Thyroid gland (tissue), 4 donors: ENCODE measurements around the gene DMD. TPM values are rescaled to one million over a fixed set of nuclear protein-coding genes. Genes with fewer than 3 reads are reported as not detected.

Experiments
- DNase-seq, 2 donors: peaks; one replicate each; pipeline ENCODE4 v3.0.0-alpha.2; 2019
- H3K27ac ChIP-seq, 3 donors: fragments of 200-600 bp; sonication (generic); 1 replicate in 2 of 3; 2 replicates in 1 of 3; pipeline ENCODE4 v1.5.1; 2016 to 2019; ENCODE audit warnings: mild to moderate bottlenecking in 1 of 3, moderate library complexity in 1 of 3
- H3K27me3 ChIP-seq: fragments of 200-600 bp; sonication (generic); one replicate; pipeline ENCODE4 v1.5.1; 2019
- H3K36me3 ChIP-seq, 2 donors: fragments of 200-600 bp; sonication (generic); one replicate each; pipeline ENCODE4 v1.5.1; 2016 to 2019
- H3K4me1 ChIP-seq, 2 donors: fragments of 200-600 bp; sonication (generic); one replicate each; pipeline ENCODE4 v1.5.1; 2017 to 2019
- H3K4me3 ChIP-seq, 3 donors: fragments of 200-600 bp; sonication (generic); replicated peaks in 1 of 3; 1 replicate in 2 of 3; 2 replicates in 1 of 3; pipeline ENCODE4 v1.5.1; 2016; ENCODE audit warnings: mild to moderate bottlenecking in 1 of 3
- H3K9me3 ChIP-seq: fragments of 200-600 bp; sonication (generic); one replicate; pipeline ENCODE4 v1.5.1; 2017
- POLR2A ChIP-seq, 2 donors: fragments of 450-650 bp; IDR thresholded peaks; one replicate each; pipeline ENCODE4 v1.6.1; 2017; ENCODE audit warnings: antibody characterized with exemption in 2 of 2, mild to moderate bottlenecking in 2 of 2, moderate library complexity in 1 of 2
- WGBS, 2 donors: methylation state at CpG; one replicate each; pipeline ENCODE4 v1.1.5; 2017; 5-methylcytosine and 5-hydroxymethylcytosine counted together
- intact Hi-C: fragments of 100-400 bp; cut with DNase I; formaldehyde crosslinking; loops from one replicate; pipeline ENCODE4 v1.15.1; 2023
- total RNA-seq, 4 donors: library from RNA; depleted of rRNA; stranded (reverse); fragments of >200 nt; gene quantifications; one replicate each; pipeline ENCODE4 v1.2.3, GENCODE V29; 2016
- TF ChIP-seq, protein P1 (sequence below), 6 experiments: fragments of 200-600 bp in 3 of 6; fragments of 450-650 bp in 3 of 6; sonication (generic) in 3 of 6; IDR thresholded peaks; one replicate each; pipeline ENCODE4 v1.5.1; 2016 to 2019; ENCODE audit warnings: antibody characterized with exemption in 6 of 6, mild to moderate bottlenecking in 2 of 6, inconsistent platforms in 1 of 6, moderate library complexity in 1 of 6

Gene DMD
- total RNA-seq, 4 donors from 2014 or later: 16.5 to 24.0 (median 21.7) TPM

DNA sequence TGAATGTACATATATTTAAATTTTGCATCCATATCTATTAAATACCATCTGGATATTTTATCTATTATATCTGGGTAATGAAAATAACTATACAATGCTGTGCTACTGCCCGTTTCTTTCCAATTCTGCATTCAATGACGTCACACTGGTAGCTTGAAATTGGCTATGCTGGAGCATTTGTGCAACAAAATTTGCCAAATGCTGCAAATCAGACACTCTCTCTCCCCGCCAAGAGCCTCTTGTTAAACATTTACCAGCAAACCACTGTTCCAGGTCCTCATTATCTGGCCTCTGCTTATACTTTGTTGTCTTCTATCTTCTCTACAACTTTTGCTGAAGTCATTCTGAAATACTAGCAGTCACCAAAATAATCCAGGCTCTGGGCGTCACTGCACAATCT lies 1201.1 kb downstream of the DMD start:
- Histone ChIP-seq H3K27ac (no peak overlapping the region), H3K27me3 (no peaks in the 10 kb centered on the region), H3K4me1 (no peaks in the 10 kb centered on the region), H3K9me3 (no peaks in the 10 kb centered on the region), H3K4me3 (no peak overlapping the region), H3K36me3 (no peaks in the 10 kb centered on the region)
- intact Hi-C loops: no loop called here
- no peak for DNase-seq
- no peak for TF ChIP-seq POLR2A (IDR thresholded peaks at IDR 0.05)
- TF ChIP-seq, protein P1, sequence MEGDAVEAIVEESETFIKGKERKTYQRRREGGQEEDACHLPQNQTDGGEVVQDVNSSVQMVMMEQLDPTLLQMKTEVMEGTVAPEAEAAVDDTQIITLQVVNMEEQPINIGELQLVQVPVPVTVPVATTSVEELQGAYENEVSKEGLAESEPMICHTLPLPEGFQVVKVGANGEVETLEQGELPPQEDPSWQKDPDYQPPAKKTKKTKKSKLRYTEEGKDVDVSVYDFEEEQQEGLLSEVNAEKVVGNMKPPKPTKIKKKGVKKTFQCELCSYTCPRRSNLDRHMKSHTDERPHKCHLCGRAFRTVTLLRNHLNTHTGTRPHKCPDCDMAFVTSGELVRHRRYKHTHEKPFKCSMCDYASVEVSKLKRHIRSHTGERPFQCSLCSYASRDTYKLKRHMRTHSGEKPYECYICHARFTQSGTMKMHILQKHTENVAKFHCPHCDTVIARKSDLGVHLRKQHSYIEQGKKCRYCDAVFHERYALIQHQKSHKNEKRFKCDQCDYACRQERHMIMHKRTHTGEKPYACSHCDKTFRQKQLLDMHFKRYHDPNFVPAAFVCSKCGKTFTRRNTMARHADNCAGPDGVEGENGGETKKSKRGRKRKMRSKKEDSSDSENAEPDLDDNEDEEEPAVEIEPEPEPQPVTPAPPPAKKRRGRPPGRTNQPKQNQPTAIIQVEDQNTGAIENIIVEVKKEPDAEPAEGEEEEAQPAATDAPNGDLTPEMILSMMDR (IDR thresholded peaks at IDR 0.05): no peak
- 90 to 91% methylated on average over 4 of the region's 4 CpGs for WGBS, 2 donors

DNA sequence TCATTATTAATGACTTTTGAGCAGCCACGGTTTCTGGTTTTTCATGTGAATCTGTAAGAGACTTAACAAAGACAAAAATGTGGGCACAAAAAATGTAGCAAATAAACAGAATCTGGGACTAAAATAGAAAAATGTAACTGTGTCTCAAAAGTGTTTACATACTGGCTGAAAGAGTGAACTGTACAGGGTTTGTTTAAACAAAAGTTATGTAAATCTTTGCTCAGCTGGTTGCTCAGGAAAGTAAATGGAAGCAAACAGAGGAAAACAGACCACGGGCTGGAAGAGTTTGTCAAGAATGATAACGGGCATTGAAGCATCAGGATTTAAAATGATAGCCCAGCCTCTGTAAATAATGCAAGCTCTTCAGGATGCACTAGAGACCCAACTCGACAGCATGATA lies 1217.7 kb downstream of the DMD start:
- H3K36me3 ChIP-seq: no peaks in the 10 kb centered on the region
- no peak for DNase-seq
- H3K9me3 ChIP-seq: no peaks in the 10 kb centered on the region
- no peak for TF ChIP-seq POLR2A (IDR thresholded peaks at IDR 0.05)
- TF ChIP-seq, protein P1 (IDR thresholded peaks at IDR 0.05): no peak
- no peaks in the 10 kb centered on the region for H3K27me3 ChIP-seq
- H3K4me3 ChIP-seq: no peak overlapping the region
- intact Hi-C loops: no loop called here
- no peak overlapping the region for H3K27ac ChIP-seq
- H3K4me1 ChIP-seq: no peaks in the 10 kb centered on the region
- WGBS, 2 donors: 40 to 45% methylated on average over 4 of the region's 4 CpGs

DNA sequence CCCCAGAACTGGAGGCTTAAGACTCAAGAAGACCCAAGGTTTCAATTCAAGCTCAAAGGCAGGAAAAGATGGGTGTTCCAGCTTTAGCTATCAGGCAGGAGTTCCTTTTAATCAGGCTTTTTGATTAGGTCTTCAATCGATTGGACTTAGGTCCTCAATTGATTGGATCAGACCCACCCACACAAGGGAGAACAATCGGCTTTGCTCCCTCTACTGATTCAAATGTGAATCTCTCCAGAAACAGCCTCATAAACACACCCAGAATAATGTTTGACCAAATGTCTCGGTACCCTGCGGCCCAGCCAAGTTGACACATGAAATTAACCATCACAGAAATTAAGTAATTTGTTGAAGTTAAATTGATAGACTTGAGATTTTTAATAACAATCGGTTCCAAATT lies 1222.4 kb downstream of the DMD start:
- no peak for DNase-seq
- no peaks in the 10 kb centered on the region for H3K4me1 ChIP-seq
- WGBS, 2 donors: 87 to 98% methylated on average over 5 of the region's 5 CpGs
- no peak overlapping the region for H3K4me3 ChIP-seq
- no peaks in the 10 kb centered on the region for H3K9me3 ChIP-seq
- no peak overlapping the region for H3K27ac ChIP-seq
- H3K36me3 ChIP-seq: no peaks in the 10 kb centered on the region
- intact Hi-C loops: no loop called here
- H3K27me3 ChIP-seq: no peaks in the 10 kb centered on the region
- no peak for TF ChIP-seq POLR2A (IDR thresholded peaks at IDR 0.05)
- TF ChIP-seq, protein P1 (IDR thresholded peaks at IDR 0.05): no peak

DNA sequence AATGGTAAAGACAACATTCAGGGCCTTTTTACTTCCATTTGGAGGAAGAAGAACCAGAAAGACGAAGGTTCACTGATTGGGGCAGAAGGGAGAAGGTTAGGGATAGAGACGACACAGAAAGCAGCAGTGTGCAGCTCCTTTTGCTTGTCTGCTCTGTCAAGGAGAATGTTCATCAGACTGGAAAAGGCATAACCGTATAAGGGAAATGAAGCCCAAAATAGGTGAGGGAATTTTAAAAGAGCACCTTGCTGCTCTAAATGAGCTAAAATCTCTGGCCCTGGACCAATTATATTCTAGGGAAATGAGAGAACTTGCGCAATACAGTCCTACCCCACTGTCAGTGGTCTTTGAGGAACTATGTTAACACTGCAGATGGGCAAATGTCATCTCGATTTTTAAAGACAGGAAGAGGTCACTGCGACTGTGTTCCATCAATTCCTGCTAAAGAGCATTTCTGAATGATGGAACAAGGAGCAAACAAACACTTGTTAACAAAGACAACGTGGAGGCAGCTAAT lies 1229.7 kb downstream of the DMD start:
- DNase-seq: no peak
- WGBS, 2 donors: 55 to 61% methylated on average over 7 of the region's 7 CpGs
- Histone ChIP-seq H3K36me3 (no peaks in the 10 kb centered on the region), H3K27me3 (no peaks in the 10 kb centered on the region), H3K4me1 (no peaks in the 10 kb centered on the region), H3K27ac (no peak overlapping the region), H3K4me3 (no peak overlapping the region), H3K9me3 (no peaks in the 10 kb centered on the region)
- intact Hi-C loops: no loop called here
- no peak for TF ChIP-seq POLR2A (IDR thresholded peaks at IDR 0.05)
- TF ChIP-seq, protein P1 (IDR thresholded peaks at IDR 0.05): no peak

DNA sequence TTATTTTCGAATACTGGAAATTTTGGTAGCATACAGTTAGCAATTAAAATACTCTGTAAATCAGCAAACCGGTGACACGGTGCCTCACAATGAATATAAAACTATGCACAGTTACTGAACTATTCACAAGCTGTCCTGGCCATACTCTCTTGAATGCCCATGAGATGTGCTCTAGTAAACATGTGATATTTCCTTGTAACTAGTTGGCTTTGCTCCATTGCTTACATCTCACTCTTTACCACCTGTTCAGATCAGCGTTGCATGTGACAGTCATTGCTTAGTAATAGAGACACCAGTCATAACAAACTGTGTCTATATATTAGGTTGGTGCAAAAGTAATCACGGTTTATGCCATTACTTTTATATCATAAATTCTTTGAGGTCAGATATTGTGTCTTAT lies 1241.6 kb downstream of the DMD start:
- Histone ChIP-seq H3K4me3 (no peak overlapping the region), H3K27ac (no peak overlapping the region), H3K27me3 (peaks cover 5% of the 10 kb centered on the region), H3K36me3 (no peaks in the 10 kb centered on the region), H3K9me3 (no peaks in the 10 kb centered on the region), H3K4me1 (no peaks in the 10 kb centered on the region)
- TF ChIP-seq POLR2A (IDR thresholded peaks at IDR 0.05): no peak
- TF ChIP-seq, protein P1 (IDR thresholded peaks at IDR 0.05): no peak
- no peak for DNase-seq
- intact Hi-C loops: no loop called here
- 43 to 45% methylated on average over 5 of the region's 5 CpGs for WGBS, 2 donors
